ENCODE data around the gene IL1A.

The IL1A gene

GRCh38 chr2:112764071-112765044, 19.9 kb downstream of the IL1A start, which contains the start of gene CKAP2L:
Gene CKAP2L (minus strand): TSS chr2:112764609. CDS start chr2:112764598, 11 bp downstream.
- peak; percentile 78 to 80 for DNase-seq (ENCODE audit: low read depth in 2 of 2)

- DNase-seq (ENCODE audit: low read depth in 2 of 2), result no peak
These were observed 22.0 kb downstream of the IL1A start for GRCh38 chr2:112762276-112762675.

- no peak for DNase-seq (ENCODE audit: low read depth in 2 of 2)
These were observed 24.1 kb downstream of the IL1A start for GRCh38 chr2:112760149-112760548.

- DNase-seq (ENCODE audit: low read depth in 2 of 2), result no peak
These were observed 25.6 kb downstream of the IL1A start for GRCh38 chr2:112758711-112759110.

- DNase-seq (ENCODE audit: low read depth in 2 of 2), result no peak
These were observed 27.0 kb downstream of the IL1A start for GRCh38 chr2:112757265-112757664.

- DNase-seq (ENCODE audit: low read depth in 2 of 2), result no peak
These were observed 28.1 kb downstream of the IL1A start for GRCh38 chr2:112756207-112756606.

GRCh38 chr2:112755444-112755843, 28.8 kb downstream of the IL1A start:
- DNase-seq (ENCODE audit: low read depth in 2 of 2), result no peak

- no peak for DNase-seq (ENCODE audit: low read depth in 2 of 2)
These were observed 29.7 kb downstream of the IL1A start for GRCh38 chr2:112754564-112754963.

GRCh38 chr2:112752667-112753066, 31.6 kb downstream of the IL1A start:
- DNase-seq (ENCODE audit: low read depth in 2 of 2), result no peak

- DNase-seq (ENCODE audit: low read depth in 2 of 2), result no peak
These were observed 32.7 kb downstream of the IL1A start for GRCh38 chr2:112751451-112752197.

- DNase-seq (ENCODE audit: low read depth in 2 of 2), result no peak
These were observed 33.8 kb downstream of the IL1A start for GRCh38 chr2:112750560-112750843.

GRCh38 chr2:112749755-112750559, 34.3 kb downstream of the IL1A start:
- peak; percentile 53 to 70 for DNase-seq (ENCODE audit: low read depth in 2 of 2)

- no peak for DNase-seq (ENCODE audit: low read depth in 2 of 2)
These were observed 43.8 kb downstream of the IL1A start for GRCh38 chr2:112740527-112740926.

GRCh38 chr2:112737542-112738232, 46.6 kb downstream of the IL1A start:
- DNase-seq (ENCODE audit: low read depth in 2 of 2), result no peak

GRCh38 chr2:112733871-112734270, 50.4 kb downstream of the IL1A start:
- DNase-seq (ENCODE audit: low read depth in 2 of 2), result no peak

- no peak for DNase-seq (ENCODE audit: low read depth in 2 of 2)
These were observed 50.8 kb downstream of the IL1A start for GRCh38 chr2:112733456-112733855.

- DNase-seq (ENCODE audit: low read depth in 2 of 2), result no peak
These were observed 52.8 kb downstream of the IL1A start for GRCh38 chr2:112731479-112731878.

GRCh38 chr2:112730791-112731190, 53.5 kb downstream of the IL1A start:
- no peak for DNase-seq (ENCODE audit: low read depth in 2 of 2)

- no peak for DNase-seq (ENCODE audit: low read depth in 2 of 2)
These were observed 54.1 kb downstream of the IL1A start for GRCh38 chr2:112730216-112730615.

- no peak for DNase-seq (ENCODE audit: low read depth in 2 of 2)
These were observed 55.7 kb downstream of the IL1A start for GRCh38 chr2:112728378-112729175.

GRCh38 chr2:112728029-112728362, 56.3 kb downstream of the IL1A start:
- no peak for DNase-seq (ENCODE audit: low read depth in 2 of 2)
